ENCODE data around the gene MYH16.

DNA sequence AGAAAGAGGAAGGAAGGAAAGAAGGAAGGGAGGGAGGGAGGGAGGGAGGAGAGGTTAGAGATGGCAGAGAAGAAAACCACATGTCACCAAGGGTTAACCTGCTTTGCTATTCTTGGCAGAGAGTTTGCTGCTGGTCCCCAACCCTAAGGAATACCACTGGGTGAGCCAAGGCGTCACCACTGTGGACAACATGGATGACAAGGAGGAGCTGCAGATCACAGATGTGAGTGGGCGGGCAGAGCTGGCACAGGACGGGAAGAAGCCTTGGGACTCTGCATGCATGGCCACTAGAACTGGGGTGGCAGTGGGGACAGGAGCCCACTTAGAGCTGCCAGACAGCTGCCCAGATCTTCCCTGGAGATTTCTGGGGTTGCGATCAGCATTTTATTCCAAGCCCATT, 17.2 kb upstream of the MYH16 start:
- TF ChIP-seq, protein P1, sequence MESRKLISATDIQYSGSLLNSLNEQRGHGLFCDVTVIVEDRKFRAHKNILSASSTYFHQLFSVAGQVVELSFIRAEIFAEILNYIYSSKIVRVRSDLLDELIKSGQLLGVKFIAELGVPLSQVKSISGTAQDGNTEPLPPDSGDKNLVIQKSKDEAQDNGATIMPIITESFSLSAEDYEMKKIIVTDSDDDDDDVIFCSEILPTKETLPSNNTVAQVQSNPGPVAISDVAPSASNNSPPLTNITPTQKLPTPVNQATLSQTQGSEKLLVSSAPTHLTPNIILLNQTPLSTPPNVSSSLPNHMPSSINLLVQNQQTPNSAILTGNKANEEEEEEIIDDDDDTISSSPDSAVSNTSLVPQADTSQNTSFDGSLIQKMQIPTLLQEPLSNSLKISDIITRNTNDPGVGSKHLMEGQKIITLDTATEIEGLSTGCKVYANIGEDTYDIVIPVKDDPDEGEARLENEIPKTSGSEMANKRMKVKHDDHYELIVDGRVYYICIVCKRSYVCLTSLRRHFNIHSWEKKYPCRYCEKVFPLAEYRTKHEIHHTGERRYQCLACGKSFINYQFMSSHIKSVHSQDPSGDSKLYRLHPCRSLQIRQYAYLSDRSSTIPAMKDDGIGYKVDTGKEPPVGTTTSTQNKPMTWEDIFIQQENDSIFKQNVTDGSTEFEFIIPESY (IDR thresholded peaks at IDR 0.05; ENCODE audit: extremely low read depth, insufficient replicate concordance, low read length): no peak
- TF ChIP-seq EGR1 (IDR thresholded peaks at IDR 0.05; ENCODE audit: low read depth): no peak
- TF ChIP-seq, protein P2, sequence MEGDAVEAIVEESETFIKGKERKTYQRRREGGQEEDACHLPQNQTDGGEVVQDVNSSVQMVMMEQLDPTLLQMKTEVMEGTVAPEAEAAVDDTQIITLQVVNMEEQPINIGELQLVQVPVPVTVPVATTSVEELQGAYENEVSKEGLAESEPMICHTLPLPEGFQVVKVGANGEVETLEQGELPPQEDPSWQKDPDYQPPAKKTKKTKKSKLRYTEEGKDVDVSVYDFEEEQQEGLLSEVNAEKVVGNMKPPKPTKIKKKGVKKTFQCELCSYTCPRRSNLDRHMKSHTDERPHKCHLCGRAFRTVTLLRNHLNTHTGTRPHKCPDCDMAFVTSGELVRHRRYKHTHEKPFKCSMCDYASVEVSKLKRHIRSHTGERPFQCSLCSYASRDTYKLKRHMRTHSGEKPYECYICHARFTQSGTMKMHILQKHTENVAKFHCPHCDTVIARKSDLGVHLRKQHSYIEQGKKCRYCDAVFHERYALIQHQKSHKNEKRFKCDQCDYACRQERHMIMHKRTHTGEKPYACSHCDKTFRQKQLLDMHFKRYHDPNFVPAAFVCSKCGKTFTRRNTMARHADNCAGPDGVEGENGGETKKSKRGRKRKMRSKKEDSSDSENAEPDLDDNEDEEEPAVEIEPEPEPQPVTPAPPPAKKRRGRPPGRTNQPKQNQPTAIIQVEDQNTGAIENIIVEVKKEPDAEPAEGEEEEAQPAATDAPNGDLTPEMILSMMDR (IDR thresholded peaks at IDR 0.05 in 2 of 3, conservative IDR thresholded peaks at IDR 0.05 in 1 of 3; ENCODE audit: borderline replicate concordance in 1 of 3, insufficient read depth in 1 of 3, low read depth in 2 of 3, low read length in 2 of 3): no peak
- TF ChIP-seq SP1 (IDR thresholded peaks at IDR 0.05; ENCODE audit: low read depth): no peak
- TF ChIP-seq POLR2AphosphoS5 (IDR thresholded peaks at IDR 0.05; ENCODE audit: low read depth, low read length): no peak
- TF ChIP-seq YY1 (IDR thresholded peaks at IDR 0.05; ENCODE audit: extremely low read depth, insufficient replicate concordance, low read depth, low read length): no peak
- TF ChIP-seq POLR2A (IDR thresholded peaks at IDR 0.05; ENCODE audit: borderline replicate concordance, extremely low read depth, insufficient read depth, insufficient read length): no peak
- TF ChIP-seq, protein P3, sequence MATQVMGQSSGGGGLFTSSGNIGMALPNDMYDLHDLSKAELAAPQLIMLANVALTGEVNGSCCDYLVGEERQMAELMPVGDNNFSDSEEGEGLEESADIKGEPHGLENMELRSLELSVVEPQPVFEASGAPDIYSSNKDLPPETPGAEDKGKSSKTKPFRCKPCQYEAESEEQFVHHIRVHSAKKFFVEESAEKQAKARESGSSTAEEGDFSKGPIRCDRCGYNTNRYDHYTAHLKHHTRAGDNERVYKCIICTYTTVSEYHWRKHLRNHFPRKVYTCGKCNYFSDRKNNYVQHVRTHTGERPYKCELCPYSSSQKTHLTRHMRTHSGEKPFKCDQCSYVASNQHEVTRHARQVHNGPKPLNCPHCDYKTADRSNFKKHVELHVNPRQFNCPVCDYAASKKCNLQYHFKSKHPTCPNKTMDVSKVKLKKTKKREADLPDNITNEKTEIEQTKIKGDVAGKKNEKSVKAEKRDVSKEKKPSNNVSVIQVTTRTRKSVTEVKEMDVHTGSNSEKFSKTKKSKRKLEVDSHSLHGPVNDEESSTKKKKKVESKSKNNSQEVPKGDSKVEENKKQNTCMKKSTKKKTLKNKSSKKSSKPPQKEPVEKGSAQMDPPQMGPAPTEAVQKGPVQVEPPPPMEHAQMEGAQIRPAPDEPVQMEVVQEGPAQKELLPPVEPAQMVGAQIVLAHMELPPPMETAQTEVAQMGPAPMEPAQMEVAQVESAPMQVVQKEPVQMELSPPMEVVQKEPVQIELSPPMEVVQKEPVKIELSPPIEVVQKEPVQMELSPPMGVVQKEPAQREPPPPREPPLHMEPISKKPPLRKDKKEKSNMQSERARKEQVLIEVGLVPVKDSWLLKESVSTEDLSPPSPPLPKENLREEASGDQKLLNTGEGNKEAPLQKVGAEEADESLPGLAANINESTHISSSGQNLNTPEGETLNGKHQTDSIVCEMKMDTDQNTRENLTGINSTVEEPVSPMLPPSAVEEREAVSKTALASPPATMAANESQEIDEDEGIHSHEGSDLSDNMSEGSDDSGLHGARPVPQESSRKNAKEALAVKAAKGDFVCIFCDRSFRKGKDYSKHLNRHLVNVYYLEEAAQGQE (IDR thresholded peaks at IDR 0.05; ENCODE audit: low read depth): no peak
- no peak for TF ChIP-seq JUND (IDR thresholded peaks at IDR 0.05)
- TF ChIP-seq SIN3A (IDR thresholded peaks at IDR 0.05; ENCODE audit: low read depth): no peak
- TF ChIP-seq EZH2phosphoT487 (IDR thresholded peaks at IDR 0.05; ENCODE audit: borderline replicate concordance): no peak
- no peak for TF ChIP-seq ZFX (IDR thresholded peaks at IDR 0.05)
- TF ChIP-seq, protein P4, sequence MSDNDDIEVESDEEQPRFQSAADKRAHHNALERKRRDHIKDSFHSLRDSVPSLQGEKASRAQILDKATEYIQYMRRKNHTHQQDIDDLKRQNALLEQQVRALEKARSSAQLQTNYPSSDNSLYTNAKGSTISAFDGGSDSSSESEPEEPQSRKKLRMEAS (IDR thresholded peaks at IDR 0.05): no peak
- TF ChIP-seq EZH2 (IDR thresholded peaks at IDR 0.05): no peak

Data from HCT116 (cell line).